Thyroid gland (tissue), 4 donors: ENCODE results near the gene CSNK1A1.

ENCODE experiments used
- CTCF ChIP-seq, 6 experiments: fragments of 200-600 bp in 3 of 6; fragments of 450-650 bp in 3 of 6; sonication (generic) in 3 of 6; IDR thresholded peaks; one replicate each; pipeline ENCODE4 v1.5.1; 2016 to 2019; ENCODE audit warnings: antibody characterized with exemption in 6 of 6, mild to moderate bottlenecking in 2 of 6, inconsistent platforms in 1 of 6, moderate library complexity in 1 of 6
- POLR2A ChIP-seq, 2 donors: fragments of 450-650 bp; IDR thresholded peaks; one replicate each; pipeline ENCODE4 v1.6.1; 2017; ENCODE audit warnings: antibody characterized with exemption in 2 of 2, mild to moderate bottlenecking in 2 of 2, moderate library complexity in 1 of 2

DNA sequence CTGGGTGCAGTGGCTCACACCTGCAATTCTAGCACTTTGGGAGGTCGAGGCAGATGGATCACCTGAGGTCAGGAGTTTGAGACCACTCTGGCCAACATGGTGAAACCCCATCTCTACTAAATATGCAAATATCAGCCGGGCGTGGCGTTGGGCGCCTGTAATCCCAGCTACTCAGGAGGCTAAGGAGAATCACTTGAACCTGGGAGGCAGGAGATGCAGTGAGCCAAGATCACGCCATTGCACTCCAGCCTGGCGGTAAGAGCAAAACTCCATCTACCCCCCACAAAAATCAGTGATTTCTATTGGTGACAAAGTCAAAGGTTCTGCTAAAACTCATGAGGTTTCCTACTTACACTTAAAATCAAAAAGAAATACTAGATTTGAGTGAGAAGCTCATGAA is 18.8 kb downstream of the CSNK1A1 start:
- no peak for TF ChIP-seq CTCF (IDR thresholded peaks at IDR 0.05)
- no peak for TF ChIP-seq POLR2A (IDR thresholded peaks at IDR 0.05)
